ENCODE data around the gene LRIT1.

Gene LRIT1

DNA sequence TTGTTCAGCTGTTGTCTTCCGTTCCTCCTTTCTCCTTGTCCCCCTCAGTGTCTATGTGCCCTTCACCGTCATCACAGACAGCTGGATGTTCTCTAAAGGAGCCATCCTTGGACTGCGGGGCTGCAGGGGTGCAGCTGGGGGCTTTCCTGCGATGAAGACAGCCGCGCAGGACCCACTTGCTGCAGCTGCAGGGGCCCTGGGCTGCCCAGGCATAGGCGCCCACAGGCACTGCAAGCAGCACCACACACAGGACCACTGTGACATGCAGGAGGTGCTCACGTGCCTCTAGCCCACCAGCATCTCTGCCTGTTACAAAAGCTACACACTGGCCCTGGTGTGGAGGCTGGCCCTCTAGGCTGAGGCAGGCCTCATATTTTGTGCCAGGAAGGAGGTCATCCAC, 19.4 kb downstream of the LRIT1 start:
- Histone ChIP-seq H3K36me3 (ENCODE audit: low read depth) (no peaks in the 10 kb centered on the region), H3K9me3 (ENCODE audit: severe bottlenecking) (no peaks in the 10 kb centered on the region), H3K27ac (ENCODE audit: poor library complexity, severe bottlenecking) (no peak overlapping the region), H3K4me1 (ENCODE audit: insufficient read depth, poor library complexity, severe bottlenecking) (no peaks in the 10 kb centered on the region), H3K27me3 (ENCODE audit: insufficient read depth, poor library complexity, severe bottlenecking) (no peaks in the 10 kb centered on the region), H3K4me3 (ENCODE audit: severe bottlenecking) (no peak overlapping the region)
- ATAC-seq (ENCODE audit: low read depth) (no peak), DNase-seq (ENCODE audit: low spot score) (no peak)
- TF ChIP-seq, protein P1, sequence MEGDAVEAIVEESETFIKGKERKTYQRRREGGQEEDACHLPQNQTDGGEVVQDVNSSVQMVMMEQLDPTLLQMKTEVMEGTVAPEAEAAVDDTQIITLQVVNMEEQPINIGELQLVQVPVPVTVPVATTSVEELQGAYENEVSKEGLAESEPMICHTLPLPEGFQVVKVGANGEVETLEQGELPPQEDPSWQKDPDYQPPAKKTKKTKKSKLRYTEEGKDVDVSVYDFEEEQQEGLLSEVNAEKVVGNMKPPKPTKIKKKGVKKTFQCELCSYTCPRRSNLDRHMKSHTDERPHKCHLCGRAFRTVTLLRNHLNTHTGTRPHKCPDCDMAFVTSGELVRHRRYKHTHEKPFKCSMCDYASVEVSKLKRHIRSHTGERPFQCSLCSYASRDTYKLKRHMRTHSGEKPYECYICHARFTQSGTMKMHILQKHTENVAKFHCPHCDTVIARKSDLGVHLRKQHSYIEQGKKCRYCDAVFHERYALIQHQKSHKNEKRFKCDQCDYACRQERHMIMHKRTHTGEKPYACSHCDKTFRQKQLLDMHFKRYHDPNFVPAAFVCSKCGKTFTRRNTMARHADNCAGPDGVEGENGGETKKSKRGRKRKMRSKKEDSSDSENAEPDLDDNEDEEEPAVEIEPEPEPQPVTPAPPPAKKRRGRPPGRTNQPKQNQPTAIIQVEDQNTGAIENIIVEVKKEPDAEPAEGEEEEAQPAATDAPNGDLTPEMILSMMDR (IDR thresholded peaks at IDR 0.05; ENCODE audit: poor library complexity, severe bottlenecking), result no peak

DNA sequence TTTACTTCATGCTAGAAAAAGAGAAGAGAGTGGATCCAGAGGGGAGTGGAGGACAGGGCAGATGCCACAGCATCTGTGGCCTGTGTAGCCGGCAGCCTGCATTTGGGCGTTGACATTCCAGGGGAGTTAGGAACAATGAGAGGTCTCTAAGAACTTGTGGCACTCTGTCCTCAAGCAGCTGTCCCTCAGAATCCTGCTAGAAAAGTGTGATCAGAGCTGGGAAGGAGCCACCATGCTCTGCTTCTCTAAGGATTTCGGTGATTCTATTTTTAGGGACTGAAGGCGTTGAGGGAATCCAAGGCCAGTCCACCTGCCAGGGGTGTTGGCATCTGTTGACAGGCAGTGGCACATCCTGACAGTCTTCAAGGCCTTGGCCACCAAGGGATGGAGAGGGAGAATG, 23.6 kb downstream of the LRIT1 start:
- Histone ChIP-seq H3K27ac (ENCODE audit: poor library complexity, severe bottlenecking) (no peak overlapping the region), H3K27me3 (ENCODE audit: insufficient read depth, poor library complexity, severe bottlenecking) (no peaks in the 10 kb centered on the region), H3K36me3 (ENCODE audit: low read depth) (no peaks in the 10 kb centered on the region), H3K4me1 (ENCODE audit: insufficient read depth, poor library complexity, severe bottlenecking) (no peaks in the 10 kb centered on the region), H3K9me3 (ENCODE audit: severe bottlenecking) (no peaks in the 10 kb centered on the region), H3K4me3 (ENCODE audit: severe bottlenecking) (no peak overlapping the region)
- DNase-seq (ENCODE audit: low spot score), result no peak
- TF ChIP-seq, protein P1 (IDR thresholded peaks at IDR 0.05; ENCODE audit: poor library complexity, severe bottlenecking), result no peak
- ATAC-seq (ENCODE audit: low read depth), result no peak

DNA sequence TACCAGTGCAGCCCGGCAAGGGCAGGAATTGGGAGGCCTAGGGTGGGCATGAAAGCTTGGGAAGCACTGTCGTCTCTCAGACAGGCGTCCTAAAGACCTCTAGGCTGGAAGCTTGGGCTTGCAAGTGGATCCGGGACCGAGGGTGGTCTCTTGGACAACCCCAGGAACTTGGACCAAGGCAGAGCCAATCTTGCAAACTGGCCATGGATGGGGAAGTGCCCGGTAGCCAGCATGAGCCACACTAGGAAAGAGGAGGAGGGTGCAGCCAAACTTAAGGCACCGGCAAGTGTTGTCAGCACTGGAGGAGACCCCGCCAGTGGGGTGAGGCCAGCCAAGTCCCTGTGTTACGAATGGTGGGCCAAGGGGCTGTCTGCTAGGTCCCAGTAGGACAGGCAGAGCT, 24.5 kb downstream of the LRIT1 start:
- H3K27me3 ChIP-seq (ENCODE audit: insufficient read depth, poor library complexity, severe bottlenecking), result no peaks in the 10 kb centered on the region
- no peaks in the 10 kb centered on the region for H3K36me3 ChIP-seq (ENCODE audit: low read depth)
- ATAC-seq (ENCODE audit: low read depth), result no peak

DNA sequence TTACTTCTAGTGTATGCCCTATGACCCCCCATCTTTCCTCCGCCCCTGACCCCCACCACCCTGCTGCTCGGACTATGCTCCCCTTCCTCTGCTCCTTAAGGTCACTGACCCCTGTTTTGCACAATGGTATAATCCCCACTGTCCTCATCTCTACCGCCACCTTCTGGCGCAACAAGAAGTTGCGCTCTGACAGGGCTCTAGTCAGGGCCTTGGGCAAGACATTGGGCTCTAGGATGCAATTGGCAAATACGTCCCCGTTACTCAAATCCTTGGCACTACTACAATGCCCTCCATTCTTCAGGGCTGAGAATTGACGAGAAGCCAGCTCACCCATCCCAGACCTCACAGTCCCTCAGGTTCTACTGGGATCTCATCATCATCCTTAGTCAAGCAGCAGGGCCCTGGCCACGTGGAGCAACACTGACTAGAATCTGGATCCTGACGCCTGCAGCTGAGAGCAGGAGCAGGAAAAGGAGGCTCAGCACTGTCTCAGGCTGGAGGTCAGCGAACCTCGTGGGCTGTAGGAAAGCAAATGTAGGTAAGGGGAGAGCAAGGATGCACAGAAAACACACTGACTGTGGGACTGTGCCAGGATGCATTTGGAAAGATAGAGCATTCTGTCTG, 26.6 kb downstream of the LRIT1 start:
- ATAC-seq (ENCODE audit: low read depth), result no peak
- TF ChIP-seq, protein P1 (IDR thresholded peaks at IDR 0.05; ENCODE audit: poor library complexity, severe bottlenecking), result peak; percentile 18
- no peaks in the 10 kb centered on the region for H3K4me1 ChIP-seq (ENCODE audit: insufficient read depth, poor library complexity, severe bottlenecking)
- no peaks in the 10 kb centered on the region for H3K27me3 ChIP-seq (ENCODE audit: insufficient read depth, poor library complexity, severe bottlenecking)
- no peak overlapping the region for H3K4me3 ChIP-seq (ENCODE audit: severe bottlenecking)
- no peaks in the 10 kb centered on the region for H3K9me3 ChIP-seq (ENCODE audit: severe bottlenecking)
- H3K27ac ChIP-seq (ENCODE audit: poor library complexity, severe bottlenecking), result no peak overlapping the region
- H3K36me3 ChIP-seq (ENCODE audit: low read depth), result no peaks in the 10 kb centered on the region
- DNase-seq (ENCODE audit: low spot score), result no peak

More for the DNA sequence above, 24.5 kb downstream of the LRIT1 start:
- H3K4me1 ChIP-seq (ENCODE audit: insufficient read depth, poor library complexity, severe bottlenecking), result no peaks in the 10 kb centered on the region
- no peak overlapping the region for H3K27ac ChIP-seq (ENCODE audit: poor library complexity, severe bottlenecking)
- H3K9me3 ChIP-seq (ENCODE audit: severe bottlenecking), result no peaks in the 10 kb centered on the region
- H3K4me3 ChIP-seq (ENCODE audit: severe bottlenecking), result no peak overlapping the region
- TF ChIP-seq, protein P1 (IDR thresholded peaks at IDR 0.05; ENCODE audit: poor library complexity, severe bottlenecking), result no peak
- no peak for DNase-seq (ENCODE audit: low spot score)

DNA sequence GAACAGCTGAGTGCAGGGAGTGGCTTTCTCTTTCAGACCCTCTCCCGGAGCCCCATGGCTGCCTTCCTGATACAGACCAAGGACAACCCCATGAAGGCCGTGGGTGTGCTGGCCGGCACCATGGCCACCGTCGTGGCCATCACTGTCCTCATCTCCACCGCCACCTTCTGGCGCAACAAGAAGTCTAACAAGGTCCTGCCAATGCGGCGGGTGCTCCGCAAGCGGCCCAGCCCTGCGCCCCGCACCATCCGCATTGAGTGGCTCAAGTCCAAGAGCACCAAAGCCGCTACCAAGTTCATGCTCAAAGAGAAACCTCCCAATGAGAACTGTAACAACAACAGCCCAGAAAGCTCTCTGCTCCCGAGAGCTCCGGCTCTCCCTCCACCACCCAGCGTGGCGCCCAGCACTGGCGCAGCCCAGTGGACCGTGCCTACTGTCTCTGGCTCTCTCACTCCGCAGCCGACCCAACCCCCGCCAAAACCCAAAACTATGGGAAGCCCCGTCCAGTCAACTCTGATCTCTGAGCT, 27.2 kb downstream of the LRIT1 start:
- DNase-seq (ENCODE audit: low spot score) (no peak), ATAC-seq (ENCODE audit: low read depth) (no peak)
- H3K4me1 ChIP-seq (ENCODE audit: insufficient read depth, poor library complexity, severe bottlenecking), result no peaks in the 10 kb centered on the region
- H3K27ac ChIP-seq (ENCODE audit: poor library complexity, severe bottlenecking), result no peak overlapping the region
- H3K27me3 ChIP-seq (ENCODE audit: insufficient read depth, poor library complexity, severe bottlenecking), result no peaks in the 10 kb centered on the region
- TF ChIP-seq, protein P1 (IDR thresholded peaks at IDR 0.05; ENCODE audit: poor library complexity, severe bottlenecking), result no peak
- no peaks in the 10 kb centered on the region for H3K36me3 ChIP-seq (ENCODE audit: low read depth)
- no peaks in the 10 kb centered on the region for H3K9me3 ChIP-seq (ENCODE audit: severe bottlenecking)
- H3K4me3 ChIP-seq (ENCODE audit: severe bottlenecking), result no peak overlapping the region
